NCI-H748 treated with DMSO at 0.1 percent for 48 hours (cell line): Measurements from ENCODE around the gene KIAA1217.
"Not testable (repeated sequence)": the region's sequence is repeated elsewhere in the genome, so short reads cannot be mapped to it uniquely, and the experiment has no call there.

ENCODE experiments used
- DNase-seq: peaks from one replicate; lab custom pipeline; 2025; lab: John Stamatoyannopoulos, UW

Gene KIAA1217

DNA sequence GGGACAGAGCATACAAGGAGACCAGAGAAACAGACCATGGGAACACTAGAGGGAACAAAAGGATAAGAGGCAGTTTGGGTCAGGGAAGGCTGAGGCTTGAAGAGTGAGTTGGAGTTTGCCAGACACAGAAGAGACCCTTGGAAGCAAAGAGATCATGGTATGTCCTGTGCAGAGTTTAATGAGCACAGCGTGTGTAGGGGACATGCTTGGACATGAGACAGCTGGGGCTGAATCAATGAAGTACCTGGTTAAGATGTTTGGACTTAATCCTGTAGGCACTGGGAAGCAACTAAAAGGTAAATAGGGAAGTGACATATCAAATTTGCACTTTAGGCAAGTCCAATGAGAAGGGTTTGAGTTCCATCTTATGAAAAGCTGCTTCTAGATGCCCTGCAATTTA, 79.6 kb downstream of the KIAA1217 start:
- DNase-seq: no peak

DNA sequence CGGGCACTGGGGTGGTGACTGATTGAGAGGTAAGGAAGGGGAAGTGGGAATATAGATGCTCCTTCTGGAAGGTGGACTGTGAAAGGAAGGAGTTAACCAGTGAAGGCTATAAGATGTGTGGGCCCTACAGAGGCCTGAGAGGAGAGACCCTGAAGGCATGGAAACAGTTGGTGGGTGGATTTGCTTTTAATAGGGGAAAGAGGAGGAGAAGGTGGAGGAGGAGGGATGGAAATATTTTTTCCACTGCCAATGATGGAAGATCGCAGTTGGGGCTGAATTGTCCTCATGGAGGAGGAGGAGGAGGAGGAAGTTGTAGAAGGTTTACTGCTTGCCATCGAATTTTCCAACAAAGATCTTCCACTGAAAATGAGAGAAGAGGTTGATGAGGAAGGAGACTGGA, 80.3 kb downstream of the KIAA1217 start:
- no peak for DNase-seq

DNA sequence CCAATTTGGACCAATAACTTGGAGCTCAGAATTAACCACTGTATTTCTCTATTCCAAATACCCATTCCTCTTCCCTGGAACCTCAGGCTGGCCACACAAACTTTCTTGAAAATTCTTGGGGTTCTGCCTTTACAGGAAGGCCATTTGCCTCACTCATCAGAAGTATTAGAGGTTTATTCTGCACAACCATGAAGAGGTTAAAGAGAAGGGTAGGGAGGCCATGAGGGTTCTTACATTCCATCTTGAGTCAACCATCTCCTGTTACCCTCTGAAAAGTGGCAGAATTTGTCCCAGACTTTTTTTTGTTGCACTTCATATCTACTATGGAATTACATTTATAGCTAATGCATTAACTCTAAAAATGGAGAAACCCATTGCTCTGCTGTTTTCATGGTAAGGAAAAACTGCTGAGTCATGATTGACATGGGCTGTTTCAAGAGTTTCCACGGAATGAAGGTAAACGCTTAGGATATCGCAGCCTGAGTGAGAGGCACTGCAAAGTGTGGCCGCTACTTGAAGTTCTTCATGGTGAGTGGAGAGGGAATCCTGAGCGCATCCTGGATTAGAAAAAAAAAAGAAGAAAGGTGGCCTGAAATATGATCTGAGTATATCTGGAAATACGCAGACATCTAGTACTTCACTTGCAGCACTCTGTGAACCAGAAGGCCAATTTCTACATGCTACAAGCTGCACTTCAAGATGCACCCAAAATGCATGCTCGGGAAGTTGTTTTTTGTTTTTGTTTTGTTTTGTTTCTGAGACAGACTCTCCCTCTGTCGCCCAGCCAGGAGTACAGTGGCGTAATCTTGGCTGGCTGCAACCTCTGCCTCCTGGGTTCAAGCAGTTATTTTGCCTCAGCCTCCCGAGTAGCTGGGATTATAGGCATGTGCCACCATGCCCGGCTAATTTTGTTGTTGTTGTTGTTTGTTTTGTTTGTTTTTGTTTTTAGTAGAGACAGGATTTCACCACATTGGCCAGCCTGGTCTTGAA, 83.7 kb downstream of the KIAA1217 start:
- DNase-seq: no peak

DNA sequence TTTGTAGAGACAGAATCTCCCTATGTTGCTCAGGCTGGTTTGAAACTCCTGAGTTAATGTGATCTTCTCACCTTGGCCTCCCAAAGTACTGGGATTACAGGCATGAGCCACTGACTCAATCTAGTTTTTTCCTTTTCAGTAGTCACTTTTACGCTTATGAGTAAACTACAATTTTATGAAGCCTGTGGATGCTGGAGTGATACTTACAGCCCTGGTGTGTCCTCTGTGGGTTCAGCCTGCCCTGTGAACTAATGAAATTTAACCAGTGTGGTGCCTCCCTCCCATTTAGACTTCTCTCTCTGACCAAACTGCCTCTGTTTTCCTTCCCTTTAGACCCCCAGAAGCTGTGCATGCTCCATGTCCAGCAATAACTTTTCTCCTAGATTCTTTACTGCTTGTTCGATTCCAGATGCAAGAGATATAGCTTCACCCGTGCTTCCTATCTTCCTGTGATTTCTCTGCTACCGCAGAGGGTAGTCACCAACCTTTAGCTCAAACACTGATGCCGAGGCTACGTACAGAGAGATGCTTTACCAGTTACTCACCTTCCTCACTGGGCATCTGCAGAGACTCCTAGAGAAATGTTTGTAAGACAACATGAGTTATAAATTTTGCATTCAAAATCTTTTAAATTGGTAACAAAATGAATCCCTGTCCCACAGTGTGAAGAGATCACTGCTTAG, 90.8 kb downstream of the KIAA1217 start:
- DNase-seq: no peak

DNA sequence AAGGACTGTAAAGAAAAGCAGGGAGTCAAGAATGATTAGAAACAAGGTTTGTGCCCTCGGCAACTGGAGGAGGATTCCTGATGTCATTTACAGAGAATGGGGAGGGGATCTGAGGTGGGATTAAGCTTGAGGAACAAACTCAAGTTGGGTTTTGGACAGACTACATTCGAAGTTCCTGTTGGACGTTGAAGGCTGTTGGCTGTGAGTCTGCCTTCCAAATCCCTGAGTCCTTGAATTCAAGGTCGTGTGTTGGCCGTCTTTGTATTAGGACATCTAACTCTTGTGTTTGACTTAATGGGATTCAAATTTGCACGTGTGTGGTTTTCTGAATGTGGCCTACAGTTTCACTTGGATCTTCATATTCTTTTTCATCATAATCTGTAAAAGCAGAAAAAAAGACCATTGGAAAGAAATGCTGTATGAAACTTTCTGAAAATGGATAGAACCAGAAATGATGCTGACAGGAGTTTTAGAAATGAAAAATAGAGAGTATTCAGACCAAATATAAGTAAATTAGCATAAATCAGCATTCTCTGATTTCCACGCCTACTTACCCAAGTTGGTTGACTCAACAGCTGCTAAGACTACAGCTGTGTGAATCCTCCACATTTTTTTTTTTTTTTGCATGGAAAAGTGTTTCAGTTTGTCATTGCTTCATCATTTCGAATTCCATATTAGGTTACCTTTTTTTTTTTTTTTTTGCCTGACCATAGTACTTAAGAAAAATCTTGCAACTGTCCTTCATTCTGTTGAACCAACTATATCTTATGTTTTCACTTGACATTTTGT, 94.8 kb downstream of the KIAA1217 start:
- no peak for DNase-seq

DNA sequence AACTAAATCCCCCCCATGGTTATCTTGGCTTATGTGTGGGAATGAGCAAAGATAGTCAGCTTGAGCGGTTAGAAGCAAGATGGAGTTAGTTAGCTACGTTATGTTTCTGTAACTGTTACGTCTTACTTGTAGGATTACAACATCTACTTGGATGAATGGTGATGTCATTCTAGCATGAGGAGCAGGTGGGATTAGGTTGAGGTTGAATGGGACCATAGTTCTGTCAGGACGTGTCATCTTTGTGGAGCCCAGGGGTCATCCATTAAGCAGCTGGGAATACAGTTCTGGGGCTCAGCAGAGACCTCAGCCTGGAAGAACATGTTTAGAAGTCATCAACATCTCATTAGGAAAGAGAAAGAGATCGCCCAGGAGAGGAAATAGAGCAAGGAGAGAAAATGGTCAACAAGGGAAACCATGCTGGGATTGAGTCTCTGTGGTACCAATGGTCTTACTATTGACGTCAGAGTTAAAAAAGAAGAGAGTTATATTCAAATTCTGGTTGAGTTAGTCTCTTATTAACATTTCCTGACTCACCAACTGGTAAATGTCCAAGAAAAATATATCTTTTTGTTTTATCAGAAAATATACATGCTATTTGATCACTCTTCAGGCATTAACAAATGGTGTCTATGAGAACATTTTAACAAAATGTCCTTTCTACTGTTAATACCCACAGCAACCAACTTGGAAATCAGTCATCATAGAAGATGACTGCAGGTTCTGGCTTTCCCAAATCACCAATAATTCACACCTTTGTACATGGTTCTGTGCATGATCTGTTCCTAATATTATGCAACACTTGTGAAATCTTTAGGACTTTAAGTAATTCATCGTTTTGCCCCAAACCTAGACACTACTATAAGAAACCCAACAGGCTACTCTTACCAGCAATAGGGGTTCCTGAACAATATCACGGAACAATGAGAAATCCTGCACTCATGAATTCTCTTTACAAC, 96.9 kb downstream of the KIAA1217 start:
- no peak for DNase-seq

DNA sequence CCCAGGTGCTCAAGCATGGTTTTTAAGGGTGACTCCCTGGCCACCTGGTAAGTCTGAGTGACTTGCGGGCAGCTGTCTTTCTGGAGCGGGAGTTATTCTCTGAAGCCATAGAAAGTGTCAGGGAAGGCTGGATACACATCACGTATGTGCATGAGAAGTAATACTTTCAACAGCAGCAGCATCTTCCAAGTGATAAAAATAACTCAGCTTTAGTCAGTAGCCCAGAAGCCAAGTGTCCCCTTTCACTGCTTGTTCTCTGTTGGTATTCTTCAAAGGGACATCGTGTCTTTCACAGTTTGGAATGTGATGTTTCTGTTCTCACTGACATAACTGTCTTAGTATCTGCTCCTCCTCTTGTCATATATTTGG, 97.6 kb downstream of the KIAA1217 start:
- DNase-seq: no peak

DNA sequence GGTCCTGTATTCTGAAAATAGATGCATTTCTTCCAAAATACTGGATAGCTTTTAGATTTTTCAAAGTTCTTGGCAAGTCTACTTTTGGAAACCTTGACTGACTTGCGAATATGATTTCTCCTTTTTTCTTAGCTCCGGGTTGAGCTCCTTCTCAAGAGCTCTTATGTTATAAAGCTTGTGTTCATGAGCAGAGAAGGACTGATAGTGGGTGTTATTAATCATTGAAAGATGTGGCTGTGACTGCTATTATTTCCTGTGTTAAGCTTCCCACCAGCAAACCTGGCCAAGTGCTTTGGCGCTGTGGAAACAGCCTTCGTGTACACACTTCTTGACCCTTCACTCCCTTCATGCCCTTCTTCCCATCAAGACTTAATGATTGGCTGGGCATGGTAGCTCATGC, 98.2 kb downstream of the KIAA1217 start:
- DNase-seq: no peak

DNA sequence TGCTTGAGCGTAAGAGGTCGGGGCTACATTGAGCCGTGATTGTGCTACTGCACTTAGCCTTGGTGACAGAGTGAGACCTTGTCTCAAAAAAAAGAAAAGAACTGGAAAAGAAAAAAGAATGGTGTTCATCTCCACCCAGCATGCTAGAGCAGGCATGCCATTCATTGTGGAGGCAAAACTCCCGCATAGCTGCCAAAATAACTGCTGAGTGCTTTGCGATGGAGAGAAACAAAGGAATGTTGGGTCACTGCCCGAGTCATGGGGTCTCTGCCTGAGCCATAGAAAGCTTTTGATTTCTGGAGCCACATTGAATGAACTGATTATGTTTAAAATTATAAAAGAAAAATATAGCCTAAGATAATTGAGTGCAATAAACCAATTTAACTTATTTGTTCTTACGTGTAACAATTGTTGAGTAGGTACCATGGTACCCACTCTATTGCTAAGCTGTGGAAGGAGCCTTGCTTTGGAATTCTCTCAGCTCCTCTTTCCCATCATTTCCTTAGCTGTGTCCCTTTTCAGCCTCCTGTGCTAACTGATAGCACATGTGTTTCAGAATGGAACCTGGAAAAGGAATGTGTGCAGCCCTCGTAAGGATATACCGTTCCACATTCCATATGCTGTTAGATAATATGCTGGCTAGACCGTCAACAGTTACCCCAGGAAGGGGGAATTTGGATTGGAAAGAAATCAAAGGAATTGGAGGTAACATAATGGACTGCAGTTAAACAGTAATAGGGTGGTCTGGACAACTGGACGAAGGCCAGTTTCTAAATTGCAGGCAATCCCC, 99.0 kb downstream of the KIAA1217 start:
- DNase-seq: no peak

DNA sequence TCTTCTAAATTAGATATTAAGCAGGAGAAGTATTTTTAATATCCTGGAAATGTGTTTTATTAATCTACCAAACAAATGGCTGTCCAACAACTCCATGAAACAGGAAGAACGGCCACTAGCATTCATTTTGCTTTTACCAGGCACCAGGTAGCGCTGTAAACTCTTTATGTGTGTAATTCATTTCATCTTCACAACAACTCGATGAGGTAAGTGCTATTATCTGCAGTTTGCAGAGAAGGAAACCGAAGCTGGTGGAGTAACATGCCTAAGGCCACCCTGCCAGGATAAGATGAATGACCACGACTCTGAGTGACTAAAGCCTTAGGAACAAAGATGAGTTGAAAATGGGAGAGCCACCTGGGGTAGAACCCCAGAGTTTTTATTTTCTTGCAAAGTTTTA, 101.2 kb downstream of the KIAA1217 start:
- DNase-seq: no peak

DNA sequence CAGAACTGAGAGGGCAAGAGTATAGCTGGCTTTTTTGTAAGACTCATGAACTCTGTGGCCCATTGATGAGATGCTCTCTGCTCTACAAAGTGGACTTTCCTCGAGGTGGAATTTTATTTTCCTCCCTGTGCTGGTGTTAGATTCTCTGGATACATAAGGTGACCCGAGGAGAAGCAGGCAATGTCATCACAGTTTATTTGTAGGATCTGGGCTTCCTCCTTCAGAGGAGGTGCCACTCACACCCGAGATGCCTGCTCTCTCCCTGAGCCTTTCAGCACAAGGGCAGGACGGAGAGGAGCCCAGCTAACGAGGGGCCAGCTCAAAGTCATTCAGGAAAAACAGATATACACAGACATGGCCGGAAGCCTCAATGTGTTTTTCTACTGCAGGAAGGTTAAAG, 103.0 kb downstream of the KIAA1217 start:
- DNase-seq: no peak

DNA sequence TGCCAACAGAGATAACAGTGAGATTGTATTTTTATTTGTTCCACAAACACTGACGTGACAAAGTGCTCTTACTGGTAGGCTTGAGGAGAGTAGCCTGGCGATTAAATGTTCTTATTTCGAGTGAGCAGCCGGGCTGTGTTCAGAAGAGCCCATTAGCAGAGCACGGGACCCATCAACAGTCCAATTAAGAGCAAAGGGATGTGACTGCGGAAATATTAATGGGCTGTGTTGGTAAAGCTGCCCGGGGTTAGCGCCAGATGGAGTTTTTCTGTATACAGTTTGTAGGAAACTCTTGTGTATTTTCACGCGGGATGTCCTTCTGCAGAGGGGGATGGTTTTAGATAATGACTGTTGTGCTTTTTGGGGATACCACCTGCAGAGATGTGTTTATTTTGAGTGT, 104.3 kb downstream of the KIAA1217 start:
- no peak for DNase-seq

DNA sequence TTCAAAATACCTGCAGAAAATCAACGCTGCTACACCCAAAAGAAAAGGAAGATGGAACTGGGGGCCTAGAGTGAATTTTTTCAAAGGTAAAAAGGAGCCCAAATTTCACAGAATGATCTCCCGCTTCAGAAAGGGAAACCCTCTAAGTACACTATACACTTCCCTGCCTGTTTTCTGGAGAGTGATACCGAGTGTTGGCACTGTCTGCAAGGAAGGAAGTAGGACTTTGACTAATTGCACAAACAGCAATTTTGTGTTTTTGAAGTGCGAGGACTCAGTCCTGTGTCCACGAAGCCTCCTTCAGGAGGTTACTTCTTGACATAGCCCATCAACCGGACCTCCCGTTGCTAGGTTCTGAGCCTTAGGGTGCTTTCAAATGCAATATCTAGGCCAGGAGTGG, 106.3 kb downstream of the KIAA1217 start:
- no peak for DNase-seq

DNA sequence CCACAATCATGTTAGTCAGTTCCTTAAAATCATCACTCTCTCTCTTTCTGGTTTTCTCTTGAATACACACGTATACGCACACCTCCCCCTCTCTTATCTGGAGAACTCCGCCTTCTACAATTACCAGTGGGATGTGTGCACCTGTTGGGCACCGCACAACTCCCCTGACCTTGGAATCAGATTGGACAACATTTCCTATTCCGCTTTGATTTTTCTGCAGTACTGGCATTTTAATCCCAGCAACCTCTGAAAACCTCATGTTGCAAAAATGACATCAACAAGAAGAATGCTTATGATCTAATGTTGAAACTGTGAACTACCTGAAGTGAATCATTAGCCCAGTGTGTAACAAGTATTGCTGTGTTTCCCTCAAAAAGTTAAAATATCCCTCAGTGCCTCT, 109.6 kb downstream of the KIAA1217 start:
- DNase-seq: no peak

DNA sequence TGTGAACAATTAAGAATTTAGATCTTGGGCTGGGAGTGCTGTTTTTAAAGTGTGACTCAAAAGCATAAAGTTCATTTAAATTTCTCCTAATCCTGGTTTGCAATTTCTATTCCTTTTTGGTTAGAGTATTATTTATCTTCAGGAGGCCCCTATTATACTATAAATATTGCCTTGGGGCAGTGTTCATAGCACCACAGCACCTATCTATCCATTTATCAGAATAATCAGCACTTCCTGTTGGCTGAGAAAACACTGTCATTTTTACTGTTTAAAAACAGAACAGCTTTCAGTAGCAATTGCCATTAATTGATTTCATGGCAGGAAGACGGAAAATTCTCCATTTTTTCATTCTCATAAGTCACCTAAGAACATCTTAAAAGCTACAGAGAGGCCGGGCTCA, 111.4 kb downstream of the KIAA1217 start:
- no peak for DNase-seq

DNA sequence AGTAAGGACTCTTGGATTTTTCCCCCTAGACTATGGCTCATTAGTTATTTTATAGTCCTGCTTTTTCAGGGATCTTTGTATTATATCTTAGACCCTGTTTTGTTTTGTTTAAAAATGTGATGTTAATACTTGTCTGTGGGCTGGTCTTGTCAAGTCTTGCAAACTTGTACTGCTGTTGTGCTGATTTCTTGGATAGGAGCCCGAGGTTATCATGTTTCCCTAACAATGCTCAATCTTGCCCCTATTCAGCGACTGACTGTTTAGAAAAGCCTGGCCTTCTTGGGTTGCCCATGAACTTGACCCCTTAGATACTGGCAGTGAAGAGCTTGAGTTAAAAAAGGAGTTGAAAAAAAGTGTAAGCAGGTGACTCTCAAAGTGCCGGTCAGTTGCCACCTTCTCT, 115.7 kb downstream of the KIAA1217 start:
- no peak for DNase-seq

DNA sequence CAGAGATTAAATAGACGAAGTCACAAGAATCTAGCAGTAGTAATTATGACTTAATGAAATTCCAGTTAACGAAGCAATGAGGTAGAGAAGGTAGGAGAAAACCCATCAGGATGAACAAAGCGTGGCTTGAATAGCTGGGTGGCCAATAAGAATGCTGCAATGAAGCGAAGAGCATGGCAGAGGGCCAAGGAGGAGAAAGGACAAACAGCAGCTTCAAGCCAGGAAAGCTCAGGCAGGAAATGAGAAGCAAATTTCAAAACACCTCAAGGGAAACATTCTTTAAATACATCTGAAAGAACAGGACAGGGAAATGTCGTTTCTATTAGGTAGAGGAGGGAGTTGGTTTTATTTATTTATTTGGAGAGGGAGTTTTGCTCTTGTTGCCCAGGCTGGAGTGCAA, 122.5 kb downstream of the KIAA1217 start:
- no peak for DNase-seq

DNA sequence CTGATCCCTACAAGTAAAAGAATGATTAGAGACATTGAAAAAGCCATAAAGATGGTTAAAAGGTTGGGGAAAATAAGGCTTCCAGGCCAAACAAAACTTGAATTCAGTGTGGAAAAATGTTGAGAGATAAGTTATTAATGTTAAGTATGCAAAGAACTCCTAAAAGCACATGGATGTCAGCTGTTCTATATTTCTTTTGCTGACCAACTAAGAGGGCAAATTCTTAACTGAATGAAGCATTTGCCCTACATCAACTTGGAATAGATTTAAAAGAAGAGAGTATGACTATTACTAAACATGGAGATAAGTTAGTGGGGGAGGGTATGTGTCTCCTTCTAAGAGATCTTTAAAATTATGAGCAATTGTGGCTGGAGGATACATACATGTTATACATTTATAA, 124.8 kb downstream of the KIAA1217 start:
- DNase-seq: no peak

DNA sequence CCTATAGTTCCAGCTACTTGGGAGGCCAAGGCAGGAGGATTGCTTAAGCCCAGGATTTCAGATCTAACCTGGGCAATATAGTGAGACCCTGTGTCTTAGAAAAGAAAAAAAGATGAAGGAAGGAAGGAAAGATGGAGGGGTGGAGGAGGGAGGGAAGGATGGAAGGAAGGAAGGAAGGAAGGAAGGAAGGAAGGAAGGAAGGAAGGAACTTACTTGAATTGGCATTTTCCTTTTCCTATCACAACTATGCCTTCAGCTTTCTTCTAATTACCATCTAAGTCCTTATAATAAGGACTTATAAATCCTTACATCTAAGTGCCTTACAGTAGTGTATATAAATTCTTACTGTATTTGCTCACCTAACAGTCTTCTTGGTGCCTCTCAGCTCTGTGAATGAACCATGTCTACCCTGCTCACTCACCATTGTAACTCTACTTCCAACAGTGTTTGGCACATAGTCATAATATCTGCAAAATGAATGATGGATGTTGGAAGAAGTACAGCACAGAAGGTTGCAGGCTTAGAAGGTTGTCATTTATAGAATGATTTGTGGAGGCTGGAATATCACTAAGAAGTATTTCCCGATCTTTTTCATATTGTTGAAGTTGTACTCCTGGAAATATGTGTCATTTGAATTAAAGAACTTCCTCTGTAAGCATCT, 125.5 kb downstream of the KIAA1217 start:
- DNase-seq: no peak

DNA sequence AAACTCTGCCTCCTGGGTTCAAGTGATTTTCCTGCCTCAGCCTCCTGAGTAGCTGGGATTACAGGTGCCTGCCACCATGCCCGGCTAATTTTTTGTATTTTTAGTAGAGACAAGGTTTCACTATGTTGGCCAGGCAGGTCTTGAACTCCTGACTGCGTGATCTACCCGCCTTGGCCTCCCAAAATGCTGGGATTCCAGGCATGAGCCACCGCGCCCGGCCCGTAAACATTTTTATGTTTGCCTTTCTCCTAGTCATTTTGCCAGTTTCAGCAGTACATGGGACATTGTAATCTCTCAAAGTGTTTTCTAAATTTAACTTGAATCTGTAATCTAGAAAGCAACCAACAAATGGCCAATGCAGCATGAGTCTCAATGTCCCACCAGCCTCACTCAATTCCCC, 128.8 kb downstream of the KIAA1217 start:
- DNase-seq: not testable (repeated sequence)
